HepG2 (cell line): ENCODE data around the gene NCOA1. TPM values are rescaled to one million over a fixed set of nuclear protein-coding genes. Genes with fewer than 3 reads are reported as not detected.

Source experiments
- ASH2L ChIP-seq: fragments of 300-600, 200-600 bp; sonication (generic); IDR thresholded peaks from 2 replicates; pipeline ENCODE4 v1.7.0; 2017; ENCODE audit warnings: low read depth, mild to moderate bottlenecking, moderate library complexity, mixed read lengths, low read length; ENCODE audit not compliant: insufficient read length
- DMAP1 ChIP-seq: IDR thresholded peaks from 2 replicates; pipeline ENCODE4 v1.6.1; 2016
- EHMT2 ChIP-seq: fragments of 200-600 bp; sonication (generic); IDR thresholded peaks from 2 replicates; pipeline ENCODE4 v1.7.0; 2017; ENCODE audit warnings: antibody characterized with exemption, low read depth, low read length, borderline replicate concordance
- ELF1 ChIP-seq: sonication (generic); formaldehyde crosslinking; IDR thresholded peaks from 2 replicates; pipeline ENCODE4 v1.4.0; 2020; ENCODE audit warnings: missing genetic modification reagents
- FOXJ3 ChIP-seq: sonication (generic); formaldehyde crosslinking; IDR thresholded peaks from 2 replicates; pipeline ENCODE4 v1.4.0; 2020; ENCODE audit warnings: missing genetic modification reagents, mild to moderate bottlenecking, borderline replicate concordance
- HOXA9 ChIP-seq: sonication (generic); formaldehyde crosslinking; IDR thresholded peaks from 2 replicates; pipeline ENCODE4 v1.8.1; 2022; ENCODE audit warnings: missing genetic modification reagents, mild to moderate bottlenecking, moderate library complexity, borderline replicate concordance
- KLF13 ChIP-seq: sonication (generic); formaldehyde crosslinking; IDR thresholded peaks from 2 replicates; pipeline ENCODE4 v1.4.0; 2020; ENCODE audit warnings: mild to moderate bottlenecking, missing genetic modification reagents
- NFE2L2 ChIP-seq: fragments of 150-350 bp; IDR thresholded peaks from 2 replicates; pipeline ENCODE4 v1.6.1; 2014; ENCODE audit warnings: low read length
- PBX2 ChIP-seq: IDR thresholded peaks from 2 replicates; pipeline ENCODE4 v1.6.1; 2016; ENCODE audit warnings: control low read depth
- RFXANK ChIP-seq: IDR thresholded peaks from 2 replicates; pipeline ENCODE4 v1.6.1; 2016
- TFDP2 ChIP-seq: sonication (generic); formaldehyde crosslinking; IDR thresholded peaks from 2 replicates; pipeline ENCODE4 v1.4.0; 2020; ENCODE audit warnings: missing genetic modification reagents
- ZBTB21 ChIP-seq: sonication (generic); formaldehyde crosslinking; IDR thresholded peaks from 2 replicates; pipeline ENCODE4 v1.4.0; 2020; ENCODE audit warnings: missing genetic modification reagents
- ZBTB26 ChIP-seq: IDR thresholded peaks from 2 replicates; pipeline ENCODE4 v1.6.1; 2016; ENCODE audit warnings: missing compliant biosample characterization, missing genetic modification reagents, borderline replicate concordance
- ZKSCAN8 ChIP-seq: IDR thresholded peaks from 2 replicates; pipeline ENCODE4 v1.6.1; 2016; ENCODE audit warnings: borderline replicate concordance, missing genetic modification reagents, missing compliant biosample characterization
- ZNF574 ChIP-seq: sonication (generic); formaldehyde crosslinking; IDR thresholded peaks from 2 replicates; pipeline ENCODE4 v1.4.0; 2020; ENCODE audit warnings: missing genetic modification reagents
- ZNF577 ChIP-seq: sonication (generic); formaldehyde crosslinking; IDR thresholded peaks from 2 replicates; pipeline ENCODE4 v1.4.0; 2020; ENCODE audit warnings: mild to moderate bottlenecking, low read depth, missing genetic modification reagents, borderline replicate concordance
- ZNF672 ChIP-seq: sonication (generic); formaldehyde crosslinking; IDR thresholded peaks from 2 replicates; pipeline ENCODE4 v1.8.1; 2022; ENCODE audit warnings: missing genetic modification reagents
- ZNF788 ChIP-seq: sonication (generic); formaldehyde crosslinking; IDR thresholded peaks from 2 replicates; pipeline ENCODE4 v1.5.0; 2020; ENCODE audit warnings: mild to moderate bottlenecking, missing genetic modification reagents, borderline replicate concordance
- ZXDC ChIP-seq: sonication (generic); formaldehyde crosslinking; IDR thresholded peaks from 2 replicates; pipeline ENCODE4 v1.5.0; 2020; ENCODE audit warnings: mild to moderate bottlenecking, missing genetic modification reagents
- polyA plus RNA-seq, 8 experiments: library from polyadenylated mRNA; depleted of rRNA in 3 of 8; stranded (reverse) in 7 of 8; unstranded in 1 of 8; fragments of >200 nt; fragmentation: Illumina TruSeq in 4 of 8; extraction: Trizol in 4 of 8; gene quantifications; 2 replicates each; pipeline versions ENCODE4 v1.2.1 to v1.2.3, GENCODE V29; 2011 to 2016; ENCODE audit warnings: low read depth in 4 of 8, missing spikeins in 1 of 8, mixed read lengths in 1 of 8; ENCODE audit not compliant: insufficient read depth in 1 of 8
- total RNA-seq, 5 experiments: library from RNA; depleted of rRNA; stranded (reverse); fragments of >200 nt; fragmentation: Illumina TruSeq; extraction: Trizol; gene quantifications; 2 replicates each; pipeline ENCODE4 v1.2.3, GENCODE V29; 2016; ENCODE audit warnings: low read depth in 1 of 5

NCOA1 gene
- total and polyA plus RNA-seq, 2 of the 13 experiments (the other 11 are each of a cell fraction or from before 2014, with no cell fraction given): 10.0 to 10.4 TPM

- TF ChIP-seq PBX2 (CRISPR knock-in tag) (peak; percentile 53; the same call in 1 of the 2 replicates), ZXDC (CRISPR knock-in tag) (peak; percentile 61; the same call in 1 of the 2 replicates), ZNF788 (CRISPR knock-in tag) (peak; percentile 93), DMAP1 (CRISPR knock-in tag) (peak; percentile 97), EHMT2 (0 out of 2 replicates have a peak, but pooled peaks have one; percentile 30), NFE2L2 (no peak), ZKSCAN8 (peak; percentile 59; the same call in 1 of the 2 replicates), RFXANK (CRISPR knock-in tag) (no peak), ZBTB21 (CRISPR knock-in tag) (peak; percentile 15; the same call in 1 of the 2 replicates), KLF13 (no peak; the same call in 1 of the 2 replicates), ASH2L (peak; percentile 95), FOXJ3 (peak; percentile 75), HOXA9 (CRISPR knock-in tag) (peak; percentile 93), ZNF574 (peak; percentile 93), TFDP2 (CRISPR knock-in tag) (peak; percentile 100), ZBTB26 (CRISPR knock-in tag) (no peak; the same call in 1 of the 2 replicates), ZNF577 (no peak), ELF1 (CRISPR knock-in tag) (peak; percentile 95), ZNF672 (no peak)
Measured at GRCh38 chr2:24792874-24793760, 302.1 kb downstream of the NCOA1 start, which contains the start of the genes CENPO and PTRHD1 (continued).
